IMR-90 (cell line): ENCODE data around the gene PVALEF. TPM values are rescaled to one million over a fixed set of nuclear protein-coding genes. Genes with fewer than 3 reads are reported as not detected.
A peak's percentile ranks its signal among the peaks of the same experiment; 100 is the strongest.

Source experiments
- ATAC-seq: fragments of 200-7000 bp; cut with Tn5 transposase; 2 replicates; pipeline ENCODE4 v1.9.1; 2020; ENCODE audit warnings: low read depth, mild to moderate bottlenecking, moderate library complexity
- BruUV-seq: library from RNA; stranded (reverse); fragments of 400-500 nt; replicated peaks from 2 replicates; lab custom pipeline; 2021; lab: Mats Ljungman, UMichigan
- CTCF ChIA-PET: fragments of 300-600 bp; formaldehyde crosslinking; extraction: SDS; loops from one replicate; lab custom pipeline; 2021; ENCODE audit warnings: antibody characterized with exemption; lab: Yijun Ruan, JAX
- POLR2A ChIA-PET: fragments of 300-600 bp; sonication (Branson Sonifier 250); formaldehyde crosslinking; loops from one replicate; lab custom pipeline; 2022; ENCODE audit warnings: antibody characterized with exemption; ENCODE audit not compliant: unreplicated experiment; lab: Charles Lee
- DNase-seq: peaks from one replicate; pipeline ENCODE4 v3.0.0; 2013
- H2AFZ ChIP-seq: replicated peaks from 2 replicates; pipeline ENCODE3; 2013; ENCODE audit warnings: low read length, mild to moderate bottlenecking; ENCODE audit not compliant: poor library complexity
- H2AK5ac ChIP-seq: 2 replicates; pipeline ENCODE4 v1.6.1; 2013; ENCODE audit warnings: low read depth, low read length, inconsistent platforms
- H2AK9ac ChIP-seq: replicated peaks from 2 replicates; pipeline ENCODE3; 2013; ENCODE audit warnings: mild to moderate bottlenecking, low read depth, low read length, moderate library complexity; ENCODE audit not compliant: poor library complexity
- H2BK120ac ChIP-seq: 2 replicates; pipeline ENCODE4 v1.6.1; 2013; ENCODE audit warnings: low read depth, low read length, inconsistent platforms
- H2BK15ac ChIP-seq: 3 replicates; pipeline ENCODE4 v1.6.1; 2013; ENCODE audit warnings: low read depth, low read length, inconsistent platforms
- H2BK20ac ChIP-seq: 2 replicates; pipeline ENCODE4 v1.6.1; 2013; ENCODE audit warnings: low read depth, mild to moderate bottlenecking, inconsistent platforms, low read length, moderate library complexity
- H2BK5ac ChIP-seq: 2 replicates; pipeline ENCODE4 v1.6.1; 2013; ENCODE audit warnings: mild to moderate bottlenecking, low read depth, low read length, inconsistent platforms; ENCODE audit not compliant: poor library complexity, severe bottlenecking
- H3K14ac ChIP-seq: replicated peaks from 2 replicates; pipeline ENCODE4 v1.6.1; 2013; ENCODE audit warnings: low read depth, low read length, inconsistent platforms
- H3K18ac ChIP-seq: 2 replicates; pipeline ENCODE4 v1.6.1; 2013; ENCODE audit warnings: low read depth, low read length, control low read depth
- H3K23ac ChIP-seq: 2 replicates; pipeline ENCODE4 v1.6.1; 2013; ENCODE audit warnings: low read depth, low read length, inconsistent platforms
- H3K27ac ChIP-seq: 2 replicates; pipeline ENCODE4 v1.5.1; 2013; ENCODE audit warnings: mild to moderate bottlenecking, control low read depth, low read length; ENCODE audit not compliant: insufficient read depth
- H3K27me3 ChIP-seq: 2 replicates; pipeline ENCODE4 v1.6.1; 2013; ENCODE audit warnings: low read length; ENCODE audit not compliant: control insufficient read depth, insufficient read depth
- H3K36me3 ChIP-seq: 2 replicates; pipeline ENCODE4 v1.6.1; 2013; ENCODE audit warnings: low read length, mixed read lengths; ENCODE audit not compliant: control insufficient read depth, insufficient read depth
- H3K4ac ChIP-seq: 2 replicates; pipeline ENCODE4 v1.6.1; 2013; ENCODE audit warnings: low read depth, low read length, inconsistent platforms
- H3K4me1 ChIP-seq: 2 replicates; pipeline ENCODE4 v1.6.1; 2013; ENCODE audit warnings: low read length, mixed read lengths; ENCODE audit not compliant: control insufficient read depth, insufficient read depth
- H3K4me2 ChIP-seq: 2 replicates; pipeline ENCODE4 v1.6.1; 2013; ENCODE audit warnings: low read depth, mild to moderate bottlenecking, control low read depth, low read length, moderate library complexity
- H3K4me3 ChIP-seq: 2 replicates; pipeline ENCODE4 v1.5.1; 2013; ENCODE audit warnings: low read depth, mild to moderate bottlenecking, control low read depth, low read length, moderate library complexity; ENCODE audit not compliant: insufficient read depth
- H3K56ac ChIP-seq: 2 replicates; pipeline ENCODE4 v1.6.1; 2013; ENCODE audit warnings: low read length, inconsistent platforms; ENCODE audit not compliant: insufficient read depth; ENCODE audit errors: extremely low read depth
- H3K79me1 ChIP-seq, 2 experiments: 2 replicates each; pipeline ENCODE4 v1.6.1; 2013; ENCODE audit warnings: low read length in 2 of 2, inconsistent platforms in 1 of 2, low read depth in 1 of 2
- H3K9ac ChIP-seq: 2 replicates; pipeline ENCODE4 v1.6.1; 2013; ENCODE audit warnings: low read depth, low read length, control low read depth
- H3K9me1 ChIP-seq: 2 replicates; pipeline ENCODE4 v1.6.1; 2013; ENCODE audit warnings: low read length, inconsistent platforms; ENCODE audit not compliant: insufficient read depth
- H3K9me3 ChIP-seq: 2 replicates; pipeline ENCODE4 v1.6.1; 2013; ENCODE audit warnings: low read length; ENCODE audit not compliant: control insufficient read depth, insufficient read depth
- H4K20me1 ChIP-seq: 2 replicates; pipeline ENCODE4 v1.6.1; 2013; ENCODE audit warnings: low read length, inconsistent platforms; ENCODE audit not compliant: insufficient read depth
- H4K5ac ChIP-seq: 2 replicates; pipeline ENCODE4 v1.6.1; 2013; ENCODE audit warnings: mild to moderate bottlenecking, low read depth, low read length, control low read depth
- H4K8ac ChIP-seq, 2 experiments: 2 replicates each; pipeline ENCODE4 v1.6.1; 2013; ENCODE audit warnings: low read depth in 2 of 2, low read length in 2 of 2, control low read depth in 1 of 2, inconsistent platforms in 1 of 2
- H4K91ac ChIP-seq: 2 replicates; pipeline ENCODE4 v1.6.1; 2013; ENCODE audit warnings: low read depth, low read length, inconsistent platforms; ENCODE audit not compliant: insufficient read depth
- BHLHE40 ChIP-seq: fragments of 150-350 bp; IDR thresholded peaks from 2 replicates; pipeline ENCODE4 v1.6.1; 2016; ENCODE audit warnings: mild to moderate bottlenecking, low read depth, low read length
- CEBPB ChIP-seq: IDR thresholded peaks from 2 replicates; pipeline ENCODE4 v1.6.1; 2012; ENCODE audit warnings: low read depth, low read length, improper control_type of control experiment
- CHD1 ChIP-seq: IDR thresholded peaks from 2 replicates; pipeline ENCODE4 v1.6.1; 2012; ENCODE audit warnings: low read depth, low read length, improper control_type of control experiment
- CTCF ChIP-seq: conservative IDR thresholded peaks from 2 replicates; pipeline ENCODE4 v1.5.1; 2012; ENCODE audit warnings: mild to moderate bottlenecking, low read depth, low read length, improper control_type of control experiment
- ELK1 ChIP-seq: fragments of 150-350 bp; IDR thresholded peaks from 2 replicates; pipeline ENCODE4 v1.6.1; 2016; ENCODE audit warnings: low read depth, mild to moderate bottlenecking, low read length, moderate library complexity, borderline replicate concordance
- FOS ChIP-seq: fragments of 150-350 bp; IDR thresholded peaks from 2 replicates; pipeline ENCODE4 v1.6.1; 2016; ENCODE audit warnings: low read depth, low read length
- MAFK ChIP-seq: IDR thresholded peaks from 2 replicates; pipeline ENCODE4 v1.6.1; 2012; ENCODE audit warnings: low read depth, low read length, improper control_type of control experiment
- MAZ ChIP-seq: IDR thresholded peaks from 2 replicates; pipeline ENCODE4 v1.6.1; 2012; ENCODE audit warnings: low read depth, mild to moderate bottlenecking, low read length, improper control_type of control experiment, moderate library complexity, borderline replicate concordance
- MXI1 ChIP-seq: IDR thresholded peaks from 2 replicates; pipeline ENCODE4 v1.6.1; 2012; ENCODE audit warnings: low read depth, mild to moderate bottlenecking, low read length, moderate library complexity, borderline replicate concordance
- NFE2L2 ChIP-seq: fragments of 150-350 bp; IDR thresholded peaks from 2 replicates; pipeline ENCODE4 v1.6.1; 2016; ENCODE audit warnings: low read depth, mild to moderate bottlenecking, low read length
- POLR2A ChIP-seq: IDR thresholded peaks from 2 replicates; pipeline ENCODE4 v1.6.1; 2012; ENCODE audit warnings: mild to moderate bottlenecking, low read depth, low read length
- RAD21 ChIP-seq: IDR thresholded peaks from 2 replicates; pipeline ENCODE4 v1.6.1; 2012; ENCODE audit warnings: low read length, improper control_type of control experiment
- RCOR1 ChIP-seq: IDR thresholded peaks from 2 replicates; pipeline ENCODE4 v1.6.1; 2012; ENCODE audit warnings: mild to moderate bottlenecking, low read length, improper control_type of control experiment; ENCODE audit not compliant: insufficient replicate concordance
- RFX5 ChIP-seq: IDR thresholded peaks from 2 replicates; pipeline ENCODE4 v1.8.0; 2012; ENCODE audit warnings: low read depth, mild to moderate bottlenecking, low read length, moderate library complexity
- SMC3 ChIP-seq: fragments of 150-350 bp; IDR thresholded peaks from 2 replicates; pipeline ENCODE4 v1.6.1; 2016; ENCODE audit warnings: low read depth, mild to moderate bottlenecking, antibody characterized with exemption, low read length, moderate library complexity
- USF2 ChIP-seq: fragments of 150-350 bp; IDR thresholded peaks from 2 replicates; pipeline ENCODE4 v1.6.1; 2017; ENCODE audit warnings: mild to moderate bottlenecking, antibody characterized with exemption, low read length, low read depth
- WGBS, 2 experiments: methylation state at CpG; one replicate each; pipeline versions ENCODE4 v1.1.5 to v1.1.7; 2013; ENCODE audit warnings: missing lambda C conversion rate in 2 of 2; ENCODE audit not compliant: insufficient read length in 1 of 2; ENCODE audit errors: extremely low coverage in 2 of 2; 5-methylcytosine and 5-hydroxymethylcytosine counted together
- dilution Hi-C: fragments of 300-500 bp; cut with HindIII; formaldehyde crosslinking; loops from one replicate; pipeline ENCODE4 v1.14.3; 2018; ENCODE audit warnings: low sequenced_read_pairs; ENCODE audit not compliant: unreplicated experiment
- in situ Hi-C: fragments of 300-500 bp; cut with MboI; formaldehyde crosslinking; loops from 3 replicates; pipeline ENCODE4 v1.14.3; 2019; ENCODE audit warnings: low sequenced_read_pairs, inconsistent platforms, mixed read lengths
- intact Hi-C: fragments of 100-400 bp; cut with micrococcal nuclease; formaldehyde crosslinking; loops from 2 replicates; pipeline ENCODE4 v1.10.0; 2022
- polyA plus RNA-seq, 3 experiments: library from polyadenylated mRNA; depleted of rRNA; stranded (reverse); fragments of >200 nt; gene quantifications; 2 replicates each; pipeline ENCODE4 v1.2.3, GENCODE V29; 2012; ENCODE audit warnings: low replicate concordance in 1 of 3
- total RNA-seq: library from RNA; depleted of rRNA; stranded (reverse); fragments of >200 nt; gene quantifications from 2 replicates; pipeline ENCODE4 v1.2.3, GENCODE V29; 2012

PVALEF gene
- total and polyA plus RNA-seq, 2 of the 4 experiments (the other 2 are of a cell fraction): not detected

GRCh38 chr17:81191646-81192045 is 26.3 kb downstream of the PVALEF start:
- no peaks in the 10 kb centered on the region for H3K9me1 ChIP-seq
- no peak for TF ChIP-seq ELK1
- no peak for TF ChIP-seq RAD21
- TF ChIP-seq CHD1: no peak
- no peak for TF ChIP-seq CTCF
- no peak for TF ChIP-seq CEBPB
- no peak for TF ChIP-seq FOS
- no peak for TF ChIP-seq SMC3
- no peak for TF ChIP-seq MAZ
- no peak for TF ChIP-seq MXI1
- TF ChIP-seq RCOR1: no peak
- no peak for TF ChIP-seq POLR2A
- no peak for TF ChIP-seq MAFK
- no peak for TF ChIP-seq BHLHE40
- no peak for TF ChIP-seq USF2
- no peak for TF ChIP-seq RFX5
- TF ChIP-seq NFE2L2: no peak
- H3K14ac ChIP-seq: no peak overlapping the region
- peaks cover 11% of the 10 kb centered on the region for H3K36me3 ChIP-seq
- no peak overlapping the region for H4K91ac ChIP-seq
- H2BK5ac ChIP-seq: no peak overlapping the region
- no peaks in the 10 kb centered on the region for H3K27me3 ChIP-seq
- H3K27ac ChIP-seq: no peak overlapping the region
- no peak overlapping the region for H2BK120ac ChIP-seq
- no peak overlapping the region for H2AK5ac ChIP-seq
- DNase-seq: no peak
- peak overlapping the region; percentile 50 for H2AK9ac ChIP-seq
- ChIA-PET CTCF (interaction anchor here (0.6 kb wide), 1 partner anchor 9 kb away, joined by 4 read pairs; no protein-coding TSS in a partner anchor), POLR2A (no interaction called here)
- BruUV-seq: no TSS peak
- 80% methylated on average over 2 of the region's 14 CpGs; no CpG with 5 or more reads in 1 of the 2 experiments for WGBS, 2 experiments
- intact Hi-C loops (no loop called here), dilution Hi-C loops (no loop called here), in situ Hi-C loops (no loop called here)
- H2BK15ac ChIP-seq: no peak overlapping the region
- no peak overlapping the region for H3K4me2 ChIP-seq
- H3K18ac ChIP-seq: no peak overlapping the region
- H2BK20ac ChIP-seq: no peak overlapping the region
- no peak overlapping the region for H3K56ac ChIP-seq
- no peaks in the 10 kb centered on the region; the same call in 1 of the 2 replicates for H4K20me1 ChIP-seq
- no peak overlapping the region for H3K23ac ChIP-seq
- no peaks in the 10 kb centered on the region for H3K79me1 ChIP-seq
- H3K4me3 ChIP-seq: no peak overlapping the region
- H3K9me3 ChIP-seq: no peaks in the 10 kb centered on the region
- no peak overlapping the region for H4K8ac ChIP-seq
- H3K9ac ChIP-seq: no peak overlapping the region
- H3K4me1 ChIP-seq: no peaks in the 10 kb centered on the region
- H3K4ac ChIP-seq: no peak overlapping the region
- no peak for ATAC-seq
- H4K5ac ChIP-seq: no peak overlapping the region
- peak overlapping the region; percentile 43 for H2AFZ ChIP-seq
